Epithelial cell of esophagus (primary cell): ENCODE measurements around the gene SLC38A4.

ENCODE experiments used
- DNase-seq: peaks from one replicate; pipeline ENCODE4 v3.0.0; 2010; ENCODE audit warnings: low read depth
- H3K4me3 ChIP-seq: 2 replicates; pipeline ENCODE4 v1.5.1; 2011; ENCODE audit warnings: mild to moderate bottlenecking, low read length, control low read depth
- CTCF ChIP-seq: IDR thresholded peaks from 2 replicates; pipeline ENCODE4 v1.5.1; 2011; ENCODE audit warnings: low read depth, mild to moderate bottlenecking, low read length, control low read depth, inconsistent platforms; ENCODE audit not compliant: insufficient read depth; ENCODE audit errors: missing control alignments

SLC38A4 gene

GRCh38 chr12:46774322-46774633, 51.5 kb downstream of the SLC38A4 start:
- no peak for TF ChIP-seq CTCF
- no peak for DNase-seq
- no peak overlapping the region for H3K4me3 ChIP-seq

- DNase-seq: no peak
- no peak overlapping the region for H3K4me3 ChIP-seq
- no peak for TF ChIP-seq CTCF
Measured at GRCh38 chr12:46773586-46774321, 52.0 kb downstream of the SLC38A4 start.

- no peak overlapping the region for H3K4me3 ChIP-seq
- no peak for DNase-seq
- no peak for TF ChIP-seq CTCF
Measured at GRCh38 chr12:46771268-46771827, 54.4 kb downstream of the SLC38A4 start.

GRCh38 chr12:46770501-46771183, 55.2 kb downstream of the SLC38A4 start:
- H3K4me3 ChIP-seq: no peak overlapping the region
- TF ChIP-seq CTCF: no peak
- no peak for DNase-seq

- DNase-seq: no peak
- no peak overlapping the region for H3K4me3 ChIP-seq
- no peak for TF ChIP-seq CTCF
Measured at GRCh38 chr12:46764005-46764404, 61.8 kb downstream of the SLC38A4 start.

GRCh38 chr12:46763230-46763629, 62.6 kb downstream of the SLC38A4 start:
- no peak overlapping the region for H3K4me3 ChIP-seq
- DNase-seq: no peak
- TF ChIP-seq CTCF: no peak
